Vagina (tissue), 2 donors: ENCODE data around the gene RARS1. TPM values are rescaled to one million over a fixed set of nuclear protein-coding genes. Genes with fewer than 3 reads are reported as not detected.

Experiments
- DNase-seq, 2 donors: peaks; one replicate each; pipeline ENCODE4 v3.0.0-alpha.2; 2017; ENCODE audit errors: extremely low spot score in 2 of 2
- H3K27ac ChIP-seq: fragments of 200-600 bp; sonication (generic); one replicate; pipeline ENCODE4 v1.5.1; 2019
- H3K27me3 ChIP-seq: fragments of 200-600 bp; sonication (generic); one replicate; pipeline ENCODE4 v1.5.1; 2019
- H3K36me3 ChIP-seq, 2 donors: fragments of 200-600 bp; sonication (generic); one replicate each; pipeline ENCODE4 v1.5.1; 2017 to 2019
- H3K4me1 ChIP-seq: fragments of 200-600 bp; sonication (generic); one replicate; pipeline ENCODE4 v1.5.1; 2019
- H3K4me3 ChIP-seq, 2 donors: fragments of 200-600 bp; sonication (generic); 1 replicate in 1 of 2; 2 replicates in 1 of 2; pipeline ENCODE4 v1.5.1; 2016 to 2019
- H3K9me3 ChIP-seq: fragments of 200-600 bp; sonication (generic); one replicate; pipeline ENCODE4 v1.5.1; 2019
- POLR2A ChIP-seq, 2 donors: fragments of 450-650 bp; IDR thresholded peaks; one replicate each; pipeline ENCODE4 v1.6.1; 2017; ENCODE audit warnings: antibody characterized with exemption in 2 of 2, mild to moderate bottlenecking in 2 of 2, moderate library complexity in 2 of 2
- POLR2AphosphoS5 ChIP-seq, 2 donors: sonication (generic); formaldehyde crosslinking; IDR thresholded peaks; one replicate each; pipeline ENCODE4 v1.9.0; 2017; ENCODE audit warnings: antibody characterized with exemption in 2 of 2, mild to moderate bottlenecking in 2 of 2, low read depth in 1 of 2; ENCODE audit not compliant: insufficient read depth in 1 of 2
- intact Hi-C: fragments of 100-400 bp; cut with DNase I; formaldehyde crosslinking; loops from one replicate; pipeline ENCODE4 v1.15.1; 2023
- total RNA-seq: library from RNA; depleted of rRNA; stranded (reverse); fragments of >200 nt; gene quantifications from one replicate; pipeline ENCODE4 v1.2.3, GENCODE V29; 2016
- TF ChIP-seq, protein P1 (sequence below), 3 experiments: fragments of 450-650 bp in 2 of 3; fragments of 200-600 bp in 1 of 3; sonication (generic) in 1 of 3; IDR thresholded peaks; one replicate each; pipeline ENCODE4 v1.5.1; 2017 to 2019; ENCODE audit warnings: antibody characterized with exemption in 3 of 3, mild to moderate bottlenecking in 2 of 3, moderate library complexity in 2 of 3

Gene RARS1
- total RNA-seq, 1 donor from 2014 or later: 62.9 TPM

DNA sequence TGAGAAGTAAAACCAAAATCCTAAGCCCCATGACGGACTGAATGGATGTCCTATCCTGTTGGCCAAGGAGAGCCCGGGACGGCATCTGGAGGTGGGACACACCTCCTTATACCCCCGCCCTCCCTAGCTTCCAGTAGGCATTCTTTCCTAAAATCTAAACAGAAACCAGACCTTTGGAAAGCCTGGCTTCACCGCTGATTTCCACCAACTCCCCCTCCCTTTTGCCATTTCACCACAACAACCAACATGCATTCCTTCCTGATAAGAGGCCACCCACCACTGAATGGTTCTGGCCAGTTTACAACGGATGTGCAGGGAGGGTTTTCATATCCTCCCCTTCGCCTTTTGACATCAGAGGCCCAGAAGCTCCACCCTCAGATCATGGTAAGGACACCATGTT lies 9.2 kb upstream of the RARS1 start:
- no peak for DNase-seq
- H3K36me3 ChIP-seq: no peaks in the 10 kb centered on the region
- H3K4me3 ChIP-seq: no peak overlapping the region
- H3K9me3 ChIP-seq: no peaks in the 10 kb centered on the region
- intact Hi-C loops: no loop called here
- H3K4me1 ChIP-seq: no peaks in the 10 kb centered on the region
- no peak overlapping the region for H3K27ac ChIP-seq
- TF ChIP-seq, protein P1, sequence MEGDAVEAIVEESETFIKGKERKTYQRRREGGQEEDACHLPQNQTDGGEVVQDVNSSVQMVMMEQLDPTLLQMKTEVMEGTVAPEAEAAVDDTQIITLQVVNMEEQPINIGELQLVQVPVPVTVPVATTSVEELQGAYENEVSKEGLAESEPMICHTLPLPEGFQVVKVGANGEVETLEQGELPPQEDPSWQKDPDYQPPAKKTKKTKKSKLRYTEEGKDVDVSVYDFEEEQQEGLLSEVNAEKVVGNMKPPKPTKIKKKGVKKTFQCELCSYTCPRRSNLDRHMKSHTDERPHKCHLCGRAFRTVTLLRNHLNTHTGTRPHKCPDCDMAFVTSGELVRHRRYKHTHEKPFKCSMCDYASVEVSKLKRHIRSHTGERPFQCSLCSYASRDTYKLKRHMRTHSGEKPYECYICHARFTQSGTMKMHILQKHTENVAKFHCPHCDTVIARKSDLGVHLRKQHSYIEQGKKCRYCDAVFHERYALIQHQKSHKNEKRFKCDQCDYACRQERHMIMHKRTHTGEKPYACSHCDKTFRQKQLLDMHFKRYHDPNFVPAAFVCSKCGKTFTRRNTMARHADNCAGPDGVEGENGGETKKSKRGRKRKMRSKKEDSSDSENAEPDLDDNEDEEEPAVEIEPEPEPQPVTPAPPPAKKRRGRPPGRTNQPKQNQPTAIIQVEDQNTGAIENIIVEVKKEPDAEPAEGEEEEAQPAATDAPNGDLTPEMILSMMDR (IDR thresholded peaks at IDR 0.05): no peak
- TF ChIP-seq POLR2AphosphoS5 (IDR thresholded peaks at IDR 0.05; ENCODE audit: insufficient read depth in 1 of 2, low read depth in 1 of 2): no peak
- no peak for TF ChIP-seq POLR2A (IDR thresholded peaks at IDR 0.05)
- no peaks in the 10 kb centered on the region for H3K27me3 ChIP-seq

DNA sequence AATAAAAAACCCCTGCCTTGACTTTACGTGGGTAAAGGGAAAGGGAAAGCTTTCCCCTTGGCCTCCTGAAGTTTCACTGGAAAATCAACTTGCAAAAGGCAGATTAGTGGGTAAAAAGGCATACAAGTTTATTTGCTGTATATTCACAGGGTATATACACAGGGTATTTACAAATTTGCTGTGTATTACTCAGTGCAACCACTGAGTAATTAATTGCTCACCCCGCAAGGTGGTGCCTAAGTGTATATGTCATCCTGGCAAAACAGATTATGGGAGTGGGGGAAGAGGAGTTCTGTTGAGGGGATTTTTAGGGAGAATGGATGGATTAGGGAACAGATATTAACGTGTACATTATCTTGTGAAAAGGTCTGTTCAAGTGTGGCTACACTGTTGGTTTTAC lies 7.1 kb upstream of the RARS1 start:
- Histone ChIP-seq H3K36me3 (no peaks in the 10 kb centered on the region), H3K4me3 (no peak overlapping the region), H3K4me1 (no peaks in the 10 kb centered on the region), H3K9me3 (no peaks in the 10 kb centered on the region), H3K27me3 (no peaks in the 10 kb centered on the region), H3K27ac (no peak overlapping the region)
- no peak for DNase-seq
- TF ChIP-seq POLR2A (IDR thresholded peaks at IDR 0.05) (no peak), POLR2AphosphoS5 (IDR thresholded peaks at IDR 0.05; ENCODE audit: insufficient read depth in 1 of 2, low read depth in 1 of 2) (no peak)
- TF ChIP-seq, protein P1 (IDR thresholded peaks at IDR 0.05): no peak
- intact Hi-C loops: no loop called here

DNA sequence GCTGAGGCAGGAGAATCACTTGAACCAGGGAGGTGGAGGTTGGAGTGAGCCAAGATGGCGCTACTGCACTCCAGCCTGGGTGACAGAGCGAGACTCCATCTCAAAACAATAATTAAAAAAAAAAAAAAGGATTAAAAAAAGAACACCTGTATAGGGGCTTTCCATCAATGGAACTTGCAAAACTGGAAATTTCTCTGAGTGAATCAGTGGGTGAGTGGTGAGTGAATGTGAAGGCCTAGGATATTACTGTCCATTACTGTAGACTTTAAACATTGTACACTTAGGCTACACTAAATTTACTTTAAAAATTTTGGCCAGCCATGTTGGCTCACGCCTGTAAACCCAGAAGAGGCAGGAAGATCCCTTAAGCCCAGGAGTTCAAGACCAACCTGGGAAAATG lies 5.7 kb upstream of the RARS1 start:
- Histone ChIP-seq H3K4me1 (no peaks in the 10 kb centered on the region), H3K27me3 (no peaks in the 10 kb centered on the region), H3K36me3 (no peaks in the 10 kb centered on the region), H3K4me3 (no peak overlapping the region), H3K27ac (no peak overlapping the region), H3K9me3 (no peaks in the 10 kb centered on the region)
- TF ChIP-seq POLR2A (IDR thresholded peaks at IDR 0.05) (no peak), POLR2AphosphoS5 (IDR thresholded peaks at IDR 0.05; ENCODE audit: insufficient read depth in 1 of 2, low read depth in 1 of 2) (no peak)
- TF ChIP-seq, protein P1 (IDR thresholded peaks at IDR 0.05): no peak
- intact Hi-C loops: no loop called here
- DNase-seq: no peak

DNA sequence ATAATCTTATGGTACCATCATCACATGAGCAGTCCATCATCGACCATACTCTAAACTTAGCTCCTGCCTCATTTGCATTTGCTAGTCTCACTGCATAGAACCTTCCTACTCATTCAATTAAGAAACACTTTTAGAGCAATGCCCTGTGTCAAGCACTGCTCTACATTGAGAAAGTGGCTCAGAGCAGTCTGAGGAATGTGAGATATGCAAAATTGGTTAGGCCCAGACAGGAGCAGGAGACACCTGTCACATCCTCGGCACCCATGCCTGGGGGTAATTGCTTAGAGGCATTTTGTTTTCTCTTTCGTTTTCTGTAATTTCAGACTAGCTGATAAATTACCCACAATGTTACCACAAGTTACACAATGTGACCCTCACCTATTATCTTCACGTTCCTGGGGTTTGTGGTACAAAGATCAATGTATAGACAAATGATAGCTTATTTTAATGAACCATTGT lies 4.9 kb upstream of the RARS1 start:
- H3K36me3 ChIP-seq: no peaks in the 10 kb centered on the region
- intact Hi-C loops: no loop called here
- TF ChIP-seq, protein P1 (IDR thresholded peaks at IDR 0.05): no peak
- TF ChIP-seq POLR2AphosphoS5 (IDR thresholded peaks at IDR 0.05; ENCODE audit: insufficient read depth in 1 of 2, low read depth in 1 of 2) (no peak), POLR2A (IDR thresholded peaks at IDR 0.05) (no peak)
- H3K27me3 ChIP-seq: no peaks in the 10 kb centered on the region
- no peaks in the 10 kb centered on the region for H3K4me1 ChIP-seq
- DNase-seq: no peak
- no peaks in the 10 kb centered on the region for H3K9me3 ChIP-seq
- no peak overlapping the region for H3K4me3 ChIP-seq
- H3K27ac ChIP-seq: no peak overlapping the region

DNA sequence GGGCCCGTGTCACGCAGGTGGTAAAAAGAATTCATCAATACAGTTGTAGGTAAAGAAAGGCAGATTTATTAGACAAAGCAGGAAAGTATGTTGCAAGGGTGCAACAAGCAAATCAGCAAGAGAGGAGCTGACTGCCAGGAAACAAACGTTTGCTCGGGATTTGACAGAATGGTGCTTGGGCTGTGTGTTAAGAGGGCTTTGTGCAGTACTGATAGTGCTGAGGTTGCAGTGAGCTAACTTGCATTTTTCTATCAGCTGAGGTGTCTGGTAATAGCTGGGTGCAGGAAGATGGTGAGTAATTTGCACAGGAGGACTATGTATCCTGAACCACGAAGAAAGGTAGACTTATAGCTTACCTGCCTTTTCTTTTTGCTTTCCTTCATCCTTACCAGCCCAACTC lies 3.9 kb upstream of the RARS1 start:
- H3K36me3 ChIP-seq: no peaks in the 10 kb centered on the region
- peaks cover 4% of the 10 kb centered on the region for H3K4me1 ChIP-seq
- H3K27ac ChIP-seq: no peak overlapping the region
- no peak for DNase-seq
- intact Hi-C loops: no loop called here
- no peaks in the 10 kb centered on the region for H3K27me3 ChIP-seq
- TF ChIP-seq POLR2AphosphoS5 (IDR thresholded peaks at IDR 0.05; ENCODE audit: insufficient read depth in 1 of 2, low read depth in 1 of 2) (no peak), POLR2A (IDR thresholded peaks at IDR 0.05) (no peak)
- TF ChIP-seq, protein P1 (IDR thresholded peaks at IDR 0.05): no peak
- H3K9me3 ChIP-seq: no peaks in the 10 kb centered on the region
- H3K4me3 ChIP-seq: no peak overlapping the region
